Pulmonary artery endothelial cell (primary cell): Measurements from ENCODE around the gene DAP3. TPM values are rescaled to one million over a fixed set of nuclear protein-coding genes. Genes with fewer than 3 reads are reported as not detected.

Experiments used
- DNase-seq: peaks from one replicate; pipeline ENCODE4 v3.0.0-alpha.2; 2011; ENCODE audit warnings: low read depth, low spot score
- total RNA-seq: library from RNA; depleted of rRNA; stranded (reverse); fragments of >200 nt; gene quantifications from 2 replicates; pipeline ENCODE4 v1.2.3, GENCODE V29; 2014

DAP3 gene
- total RNA-seq, 1 donor from 2014 or later, result 56.5 TPM

DNA sequence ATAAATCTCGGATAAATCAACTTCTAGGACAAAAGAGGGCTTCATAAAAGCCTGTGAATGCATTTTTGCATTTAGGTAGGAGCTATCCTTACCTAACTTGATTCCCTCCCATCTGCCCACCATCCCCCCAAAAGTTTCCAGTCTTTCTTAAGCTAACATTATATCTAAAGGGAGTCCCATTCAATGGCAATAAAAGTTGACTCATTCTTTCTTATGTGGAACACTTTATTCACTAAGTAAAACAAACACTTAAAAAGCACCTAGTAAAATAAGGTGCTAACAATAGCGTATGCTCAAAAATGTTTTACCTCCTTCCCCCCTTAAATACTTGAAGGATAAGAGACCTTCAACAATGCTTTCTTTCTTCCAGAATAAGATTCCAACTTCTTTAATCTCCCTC is 84.3 kb downstream of the DAP3 start:
- DNase-seq, result no peak

DNA sequence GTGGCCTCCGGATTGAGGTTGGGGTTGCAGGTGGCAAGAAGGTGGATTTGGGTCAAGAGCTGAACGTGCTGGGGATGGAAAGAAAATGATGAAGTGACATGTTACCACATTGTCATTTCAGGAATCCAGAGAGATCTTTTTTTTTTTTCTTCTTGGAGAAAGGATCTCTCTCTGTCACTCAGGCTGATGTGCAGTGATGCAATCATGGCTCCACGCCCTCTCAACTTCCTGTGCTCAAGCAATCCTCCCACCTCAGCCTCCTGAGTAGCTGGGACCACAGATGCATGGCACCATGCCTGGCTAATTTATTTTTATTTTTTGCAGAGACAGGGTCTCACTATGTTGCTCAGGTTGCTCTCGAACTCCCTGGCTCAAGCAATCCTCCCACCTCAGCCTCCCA is 87.5 kb downstream of the DAP3 start:
- DNase-seq, result no peak

DNA sequence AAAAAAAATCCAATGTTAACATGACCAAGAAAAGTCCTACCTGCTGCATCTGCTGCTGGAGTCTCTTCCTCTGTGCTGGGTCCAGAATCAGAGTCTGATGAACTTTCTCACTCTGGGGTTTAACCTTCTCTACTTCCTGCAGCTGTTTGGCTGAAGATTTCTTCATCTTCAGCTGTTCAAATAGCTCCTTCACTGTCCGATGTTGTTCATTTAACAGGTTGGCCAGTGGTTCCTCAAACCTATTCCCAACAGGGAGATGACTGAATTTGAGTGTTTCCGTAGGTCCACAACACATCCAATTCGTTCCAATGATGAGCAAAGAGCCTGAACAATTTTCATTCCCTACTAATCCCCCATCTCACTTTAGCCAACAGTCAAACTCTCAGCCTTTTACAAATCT is 88.7 kb downstream of the DAP3 start:
- no peak for DNase-seq

Other genes starting within 250 kb of the DAP3 start
- 14.4 and 19.2 TPM in 2 replicates for gene ASH1L, start 126.3 kb upstream of the DAP3 start, total RNA-seq
- gene MSTO1, start 78.9 kb upstream of the DAP3 start, total RNA-seq, result 22.4 and 32.8 TPM in 2 replicates
- 25.3 and 31.5 TPM in 2 replicates for gene YY1AP1, start 317 bp upstream of the DAP3 start, total RNA-seq
- gene GON4L, start 168.1 kb downstream of the DAP3 start, total RNA-seq, result 21.6 and 27.0 TPM in 2 replicates
- gene SYT11, start 170.5 kb downstream of the DAP3 start, total RNA-seq, result 33.0 and 53.4 TPM in 2 replicates
- 37.7 and 49.3 TPM in 2 replicates for gene RIT1, start 222.3 kb downstream of the DAP3 start, total RNA-seq
- 23.7 and 35.6 TPM in 2 replicates for gene KHDC4, start 245.3 kb downstream of the DAP3 start, total RNA-seq